Caco-2 (cell line): ENCODE data around the gene SLC12A5. TPM values are rescaled to one million over a fixed set of nuclear protein-coding genes. Genes with fewer than 3 reads are reported as not detected.
"Not testable (repeated sequence)": the region's sequence is repeated elsewhere in the genome, so short reads cannot be mapped to it uniquely, and the experiment has no call there.

Experiments
- BruUV-seq: library from RNA; stranded (reverse); fragments of 400-500 nt; replicated peaks from 2 replicates; lab custom pipeline; 2021; lab: Mats Ljungman, UMichigan
- CTCF ChIA-PET: fragments of 300-600 bp; sonication (Branson Sonifier 250); formaldehyde crosslinking; loops from one replicate; lab custom pipeline; 2022; ENCODE audit warnings: antibody characterized with exemption; lab: Charles Lee
- POLR2A ChIA-PET: fragments of 300-600 bp; sonication (Branson Sonifier 250); formaldehyde crosslinking; loops from one replicate; lab custom pipeline; 2022; ENCODE audit warnings: antibody characterized with exemption; lab: Charles Lee
- DNase-seq, 2 experiments: peaks; one replicate each; pipeline versions ENCODE4 v3.0.0 to v3.0.0-alpha.2; 2020 to 2022
- H3K27me3 ChIP-seq: replicated peaks from 2 replicates; pipeline ENCODE4 v1.6.0; 2011; ENCODE audit warnings: low read length; ENCODE audit not compliant: control insufficient read depth, insufficient read depth
- H3K36me3 ChIP-seq: 2 replicates; pipeline ENCODE4 v1.5.1; 2011; ENCODE audit warnings: low read length; ENCODE audit not compliant: control insufficient read depth, insufficient read depth
- H3K4me1 ChIP-seq: fragments of 250-450 bp; sonication (Bioruptor Pico); 2 replicates; pipeline ENCODE4 v1.5.1; 2020; ENCODE audit warnings: mild to moderate bottlenecking
- H3K4me3 ChIP-seq: 2 replicates; pipeline ENCODE4 v1.5.1; 2011; ENCODE audit warnings: low read depth, mild to moderate bottlenecking, control low read depth, low read length
- H3K9me3 ChIP-seq: fragments of 250-450 bp; sonication (Bioruptor Pico); 2 replicates; pipeline ENCODE4 v1.5.1; 2020; ENCODE audit warnings: mild to moderate bottlenecking, moderate library complexity
- H3K27ac Mint-ChIP-seq: one replicate; pipeline ENCODE4 v1.8.0; 2022; ENCODE audit warnings: mixed read lengths; ENCODE audit not compliant: unreplicated experiment
- H3K27me3 Mint-ChIP-seq: one replicate; pipeline ENCODE4 v1.8.0; 2022; ENCODE audit warnings: mixed read lengths; ENCODE audit not compliant: insufficient read depth, unreplicated experiment
- H3K36me3 Mint-ChIP-seq: one replicate; pipeline ENCODE4 v1.8.0; 2022; ENCODE audit warnings: mild to moderate bottlenecking, mixed read lengths; ENCODE audit not compliant: insufficient read depth, unreplicated experiment
- H3K4me1 Mint-ChIP-seq: one replicate; pipeline ENCODE4 v1.8.0; 2022; ENCODE audit warnings: low read depth, mixed read lengths; ENCODE audit not compliant: unreplicated experiment
- H3K4me3 Mint-ChIP-seq: one replicate; pipeline ENCODE4 v1.8.0; 2022; ENCODE audit warnings: mild to moderate bottlenecking, moderate library complexity, mixed read lengths; ENCODE audit not compliant: unreplicated experiment
- H3K9me3 Mint-ChIP-seq: one replicate; pipeline ENCODE4 v1.8.0; 2022; ENCODE audit warnings: mixed read lengths; ENCODE audit not compliant: unreplicated experiment
- intact Hi-C: fragments of 100-400 bp; cut with micrococcal nuclease; formaldehyde crosslinking; loops from one replicate; pipeline ENCODE4 v1.10.0; 2022; ENCODE audit not compliant: unreplicated experiment
- total RNA-seq: library from RNA; stranded (reverse); gene quantifications from 2 replicates; pipeline ENCODE4 v1.2.3, GENCODE V29; 2022
- TF ChIP-seq, protein P1 (sequence below), 2 experiments: fragments of 200-600 bp in 1 of 2; IDR thresholded peaks; 1 replicate in 1 of 2; 2 replicates in 1 of 2; pipeline versions ENCODE4 v1.5.1 to v1.8.0; 2011 to 2022; ENCODE audit warnings: antibody characterized with exemption in 1 of 2, control low read depth in 1 of 2, inconsistent platforms in 1 of 2, low read depth in 1 of 2, low read length in 1 of 2, mild to moderate bottlenecking in 1 of 2, moderate library complexity in 1 of 2; ENCODE audit not compliant: insufficient read depth in 1 of 2, severe bottlenecking in 1 of 2, unreplicated experiment in 1 of 2

SLC12A5 gene
- total RNA-seq, 1 experiment from 2014 or later, result 1.9 TPM

DNA sequence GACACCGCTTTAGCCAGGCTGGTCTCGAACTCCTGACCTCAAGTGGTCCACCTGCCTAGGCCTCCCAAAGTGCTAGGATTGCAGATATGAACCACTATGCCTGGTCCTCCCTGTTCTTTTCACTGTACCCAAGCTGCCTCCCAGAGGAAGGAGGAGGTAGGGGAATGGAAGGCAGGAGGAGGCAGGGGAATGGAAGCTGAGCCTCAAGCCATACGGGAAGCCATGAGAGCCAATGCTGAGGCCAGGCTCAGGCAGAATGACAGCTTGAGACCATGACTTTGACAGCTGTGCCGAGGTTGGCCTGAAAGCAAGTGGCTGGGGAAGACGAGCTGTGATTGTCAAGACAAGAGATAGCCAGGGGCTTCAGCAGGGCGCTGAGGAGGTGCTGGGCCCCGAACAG lies 43.4 kb upstream of the SLC12A5 start:
- BruUV-seq, result no TSS peak
- TF ChIP-seq, protein P1, sequence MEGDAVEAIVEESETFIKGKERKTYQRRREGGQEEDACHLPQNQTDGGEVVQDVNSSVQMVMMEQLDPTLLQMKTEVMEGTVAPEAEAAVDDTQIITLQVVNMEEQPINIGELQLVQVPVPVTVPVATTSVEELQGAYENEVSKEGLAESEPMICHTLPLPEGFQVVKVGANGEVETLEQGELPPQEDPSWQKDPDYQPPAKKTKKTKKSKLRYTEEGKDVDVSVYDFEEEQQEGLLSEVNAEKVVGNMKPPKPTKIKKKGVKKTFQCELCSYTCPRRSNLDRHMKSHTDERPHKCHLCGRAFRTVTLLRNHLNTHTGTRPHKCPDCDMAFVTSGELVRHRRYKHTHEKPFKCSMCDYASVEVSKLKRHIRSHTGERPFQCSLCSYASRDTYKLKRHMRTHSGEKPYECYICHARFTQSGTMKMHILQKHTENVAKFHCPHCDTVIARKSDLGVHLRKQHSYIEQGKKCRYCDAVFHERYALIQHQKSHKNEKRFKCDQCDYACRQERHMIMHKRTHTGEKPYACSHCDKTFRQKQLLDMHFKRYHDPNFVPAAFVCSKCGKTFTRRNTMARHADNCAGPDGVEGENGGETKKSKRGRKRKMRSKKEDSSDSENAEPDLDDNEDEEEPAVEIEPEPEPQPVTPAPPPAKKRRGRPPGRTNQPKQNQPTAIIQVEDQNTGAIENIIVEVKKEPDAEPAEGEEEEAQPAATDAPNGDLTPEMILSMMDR (IDR thresholded peaks at IDR 0.05; ENCODE audit: insufficient read depth in 1 of 2, low read depth in 1 of 2, low read length in 1 of 2, severe bottlenecking in 1 of 2, unreplicated experiment in 1 of 2), result no peak
- no peaks in the 10 kb centered on the region for H3K36me3 Mint-ChIP-seq
- no peaks in the 10 kb centered on the region for H3K27me3 ChIP-seq
- H3K4me3 ChIP-seq, result no peak overlapping the region
- H3K36me3 ChIP-seq, result no peaks in the 10 kb centered on the region
- no peak overlapping the region for H3K27ac Mint-ChIP-seq
- H3K9me3 Mint-ChIP-seq, result no peaks in the 10 kb centered on the region
- POLR2A ChIA-PET, result no interaction called here
- CTCF ChIA-PET, result interaction anchor here (0.6 to 2.6 kb wide), 7 partner anchors 12 to 321 kb away, joined by 3 to 20 read pairs (median 4); no protein-coding TSS in a partner anchor
- peaks cover 8% of the 10 kb centered on the region for H3K4me1 ChIP-seq
- H3K27me3 Mint-ChIP-seq, result peaks cover 7% of the 10 kb centered on the region
- intact Hi-C loops, result no loop called here
- no peaks in the 10 kb centered on the region for H3K9me3 ChIP-seq
- peaks cover 6% of the 10 kb centered on the region for H3K4me1 Mint-ChIP-seq
- peak; percentile 39 to 61 for DNase-seq
- no peak overlapping the region for H3K4me3 Mint-ChIP-seq

DNA sequence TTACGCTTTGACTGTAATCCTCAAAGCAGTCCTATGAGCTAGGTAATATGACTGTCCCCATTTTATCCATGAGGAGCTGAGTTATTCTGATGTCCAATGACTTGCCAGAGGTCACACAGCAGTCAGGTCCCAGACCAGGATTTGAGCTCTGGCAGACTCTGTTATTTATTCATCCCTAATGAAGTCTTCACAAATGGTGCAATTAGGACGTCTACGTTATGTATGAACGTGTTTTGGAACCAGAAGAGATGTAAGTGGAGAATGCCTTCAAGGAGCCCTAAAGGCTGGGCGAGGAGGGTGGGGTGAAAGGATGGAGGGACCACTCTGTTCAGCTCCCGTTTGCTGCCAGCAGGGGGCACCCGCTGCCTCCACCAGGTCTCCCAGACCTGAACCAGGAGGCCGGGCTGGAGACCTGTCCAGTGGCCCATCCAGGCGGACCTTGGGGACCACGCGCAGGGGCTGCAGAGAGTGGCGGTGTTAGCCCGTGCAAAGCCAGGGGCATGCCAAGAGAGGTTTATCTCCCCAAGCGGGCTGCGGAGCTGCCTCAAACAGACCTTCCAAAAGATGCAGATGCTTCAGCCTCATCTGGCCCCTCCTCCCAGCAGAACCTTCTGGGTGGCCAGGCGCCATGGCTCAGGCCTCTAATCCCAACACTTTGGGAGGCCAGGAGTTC lies 41.8 kb upstream of the SLC12A5 start:
- H3K9me3 ChIP-seq, result no peaks in the 10 kb centered on the region
- peaks cover 8% of the 10 kb centered on the region for H3K4me1 ChIP-seq
- no TSS peak for BruUV-seq
- Mint-ChIP-seq H3K9me3 (no peaks in the 10 kb centered on the region), H3K4me1 (peaks cover 6% of the 10 kb centered on the region), H3K27me3 (peaks cover 7% of the 10 kb centered on the region), H3K36me3 (no peaks in the 10 kb centered on the region), H3K4me3 (no peak overlapping the region), H3K27ac (no peak overlapping the region)
- TF ChIP-seq, protein P1 (IDR thresholded peaks at IDR 0.05; ENCODE audit: insufficient read depth in 1 of 2, low read depth in 1 of 2, low read length in 1 of 2, severe bottlenecking in 1 of 2, unreplicated experiment in 1 of 2), result peak; percentile 94 to 95
- H3K27me3 ChIP-seq, result no peaks in the 10 kb centered on the region
- no peaks in the 10 kb centered on the region for H3K36me3 ChIP-seq
- ChIA-PET CTCF (interaction anchor here (0.6 to 2.6 kb wide), 27 partner anchors 8 to 891 kb away, joined by 3 to 20 read pairs (median 4); partner anchors contain the start of genes PCIF1 and ZNF335), POLR2A (interaction anchor here (1.0 kb wide), 2 partner anchors 17 to 107 kb away, joined by 3 read pairs; no protein-coding TSS in a partner anchor)
- H3K4me3 ChIP-seq, result no peak overlapping the region
- peak; percentile 87 to 90 for DNase-seq
- intact Hi-C loops, result loop anchor here (1.0 to 2.0 kb wide), 2 partner anchors 15 to 28 kb away; partner anchors contain the start of gene ZNF335

DNA sequence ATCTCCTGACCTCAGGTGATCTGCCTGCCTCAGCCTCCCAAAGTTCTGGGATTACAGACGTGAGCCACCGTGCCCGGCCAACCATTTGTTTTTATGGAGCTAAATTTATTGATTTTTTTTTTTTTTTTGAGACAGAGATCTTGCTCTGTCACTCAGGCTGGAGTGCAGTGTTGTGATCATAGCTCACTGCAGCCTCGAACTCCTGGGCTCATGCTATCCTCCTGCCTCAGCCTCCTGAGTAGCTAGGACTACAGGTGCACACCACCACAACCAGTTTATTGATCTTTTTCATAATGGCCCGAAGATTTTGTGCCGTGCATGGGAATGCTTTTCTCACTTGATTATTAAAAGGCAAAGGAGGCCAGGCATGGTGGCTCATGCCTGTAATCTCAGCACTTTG lies 40.2 kb upstream of the SLC12A5 start:
- BruUV-seq, H3K27me3 ChIP-seq, intact Hi-C loops, POLR2A ChIA-PET, H3K9me3 Mint-ChIP-seq, H3K36me3 ChIP-seq, H3K4me3 Mint-ChIP-seq, H3K27me3 Mint-ChIP-seq, H3K4me1 ChIP-seq, H3K9me3 ChIP-seq, H3K4me1 Mint-ChIP-seq, H3K27ac Mint-ChIP-seq, H3K4me3 ChIP-seq, H3K36me3 Mint-ChIP-seq, DNase-seq: not testable (repeated sequence)
- CTCF ChIA-PET, result interaction anchor here (0.7 kb wide), 2 partner anchors 143 to 242 kb away, joined by 3 read pairs; no protein-coding TSS in a partner anchor
